Measurements from ENCODE around the gene KLHL13. TPM values are rescaled to one million over a fixed set of nuclear protein-coding genes. Genes with fewer than 3 reads are reported as not detected.

The KLHL13 gene
- total RNA-seq, 6 experiments from 2014 or later: 1.2 to 3.2 (median 1.8) TPM

DNA sequence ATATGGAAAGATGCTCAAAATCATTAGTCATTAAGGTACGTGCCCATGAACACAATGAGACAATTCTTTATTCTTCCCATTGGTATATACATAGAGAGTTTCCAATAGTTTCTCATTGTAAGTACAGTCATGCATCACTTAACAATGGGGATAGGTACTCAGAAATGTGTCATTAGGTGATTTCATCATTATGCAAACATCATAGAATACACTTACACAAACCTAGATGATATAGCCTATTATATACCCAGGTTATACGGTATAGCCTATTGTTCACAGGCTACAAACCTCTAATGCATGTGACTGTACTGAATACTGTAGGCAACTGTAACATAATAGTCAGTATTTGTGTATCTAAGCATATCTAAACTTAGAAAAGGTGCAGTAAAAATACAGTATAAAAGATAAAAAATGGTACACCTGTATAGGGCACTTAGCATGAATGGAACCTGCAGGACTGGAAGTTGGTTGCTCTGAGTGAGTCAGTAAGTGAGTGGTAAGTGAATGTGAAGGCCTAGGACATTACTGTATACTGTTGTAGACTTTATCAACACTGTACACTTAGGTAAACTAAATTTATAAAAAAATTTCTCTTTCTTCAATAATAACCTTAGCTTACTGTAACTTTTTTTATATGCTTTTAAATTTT is 49.6 kb downstream of the KLHL13 start:
- intact Hi-C loops (cut with DNase I): no loop called here
- H3K27me3 ChIP-seq: no peaks in the 10 kb centered on the region
- no peaks in the 10 kb centered on the region for H3K4me1 ChIP-seq
- no peak for DNase-seq
- WGBS (ENCODE audit: insufficient coverage, low coverage, low lambda C conversion rate, missing lambda C conversion rate): 78% methylated on average over 2 of the region's 2 CpGs
- H3K27ac ChIP-seq: no peak overlapping the region
- no peak for ATAC-seq
- H3K9me3 ChIP-seq: no peaks in the 10 kb centered on the region
- H3K36me3 ChIP-seq: no peaks in the 10 kb centered on the region
- H3K4me3 ChIP-seq: no peak overlapping the region
- TF ChIP-seq, protein P1, sequence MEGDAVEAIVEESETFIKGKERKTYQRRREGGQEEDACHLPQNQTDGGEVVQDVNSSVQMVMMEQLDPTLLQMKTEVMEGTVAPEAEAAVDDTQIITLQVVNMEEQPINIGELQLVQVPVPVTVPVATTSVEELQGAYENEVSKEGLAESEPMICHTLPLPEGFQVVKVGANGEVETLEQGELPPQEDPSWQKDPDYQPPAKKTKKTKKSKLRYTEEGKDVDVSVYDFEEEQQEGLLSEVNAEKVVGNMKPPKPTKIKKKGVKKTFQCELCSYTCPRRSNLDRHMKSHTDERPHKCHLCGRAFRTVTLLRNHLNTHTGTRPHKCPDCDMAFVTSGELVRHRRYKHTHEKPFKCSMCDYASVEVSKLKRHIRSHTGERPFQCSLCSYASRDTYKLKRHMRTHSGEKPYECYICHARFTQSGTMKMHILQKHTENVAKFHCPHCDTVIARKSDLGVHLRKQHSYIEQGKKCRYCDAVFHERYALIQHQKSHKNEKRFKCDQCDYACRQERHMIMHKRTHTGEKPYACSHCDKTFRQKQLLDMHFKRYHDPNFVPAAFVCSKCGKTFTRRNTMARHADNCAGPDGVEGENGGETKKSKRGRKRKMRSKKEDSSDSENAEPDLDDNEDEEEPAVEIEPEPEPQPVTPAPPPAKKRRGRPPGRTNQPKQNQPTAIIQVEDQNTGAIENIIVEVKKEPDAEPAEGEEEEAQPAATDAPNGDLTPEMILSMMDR (IDR thresholded peaks at IDR 0.05): no peak
- no peak for TF ChIP-seq POLR2A (IDR thresholded peaks at IDR 0.05)

DNA sequence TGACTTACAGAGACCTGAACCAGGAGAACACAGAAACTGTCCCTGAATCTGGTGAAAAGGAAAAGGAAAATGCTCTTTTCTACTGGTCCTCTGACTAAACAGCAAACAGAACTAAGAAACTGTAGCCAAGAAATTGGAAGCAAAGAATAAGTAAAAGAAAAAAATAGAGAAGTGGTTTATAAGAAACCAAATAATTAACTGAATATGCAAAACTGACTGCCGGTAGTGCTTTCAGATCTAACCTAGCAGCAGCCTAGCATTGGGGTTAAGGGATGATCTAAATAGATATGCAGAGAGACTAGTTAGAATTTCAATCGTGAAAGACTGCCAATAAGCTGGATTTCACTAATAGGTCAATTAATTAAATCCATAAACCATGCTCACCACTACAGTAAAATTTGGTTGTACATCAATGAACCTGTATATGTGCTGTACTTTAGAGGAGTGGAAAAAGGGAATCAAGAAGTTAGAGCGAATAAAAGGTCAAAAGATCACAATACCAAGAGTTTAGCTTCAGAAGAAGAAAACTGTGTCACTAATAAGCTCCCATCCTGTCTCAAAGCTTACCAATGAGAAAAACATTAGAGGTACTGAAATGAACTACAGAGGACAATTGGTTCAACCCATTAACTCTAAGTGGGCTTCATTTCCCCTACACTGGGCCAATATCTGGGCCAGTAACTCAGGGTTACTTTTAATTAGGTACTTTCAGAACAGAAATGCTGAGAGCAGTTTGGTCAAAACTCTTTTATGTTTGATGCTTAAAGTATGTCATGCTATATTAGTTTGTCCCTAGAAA is 53.6 kb downstream of the KLHL13 start:
- no peak for TF ChIP-seq POLR2A (IDR thresholded peaks at IDR 0.05)
- TF ChIP-seq, protein P1 (IDR thresholded peaks at IDR 0.05): no peak

DNA sequence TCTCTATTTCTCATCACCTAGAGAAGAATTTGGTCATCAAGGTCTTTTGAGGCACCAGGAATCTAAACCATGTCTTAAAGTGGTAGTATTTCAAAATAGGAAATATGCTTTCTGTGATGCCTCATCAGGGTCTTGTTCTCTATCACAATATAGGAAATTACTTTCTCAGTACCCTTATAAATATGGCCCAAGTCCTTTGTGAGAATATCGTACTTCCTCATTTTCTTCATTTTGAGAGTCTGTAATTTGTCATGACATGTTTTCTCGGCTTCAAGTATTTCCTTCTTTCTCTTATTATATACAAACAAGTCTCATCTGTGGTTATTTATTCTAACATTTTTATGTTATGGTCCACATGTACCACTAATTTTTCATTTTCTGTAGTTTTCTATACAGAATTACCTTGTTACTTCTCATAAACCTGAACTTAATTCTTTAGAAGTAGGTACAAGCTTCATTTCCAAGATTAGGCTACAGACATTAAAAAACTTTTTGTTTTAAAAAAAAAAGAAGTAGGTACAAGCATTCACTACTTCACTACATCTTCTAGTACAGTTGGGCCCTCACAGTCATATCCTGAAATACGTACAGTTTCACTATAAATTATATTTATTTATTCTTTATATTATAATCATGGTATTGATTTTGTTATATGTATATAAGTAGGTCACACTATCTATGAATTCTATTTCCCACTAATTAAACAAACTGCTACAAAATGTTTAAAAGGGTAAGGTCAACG is 54.4 kb downstream of the KLHL13 start:
- H3K9me3 ChIP-seq: no peaks in the 10 kb centered on the region
- DNase-seq (no peak), ATAC-seq (no peak)
- no peak for TF ChIP-seq POLR2A (IDR thresholded peaks at IDR 0.05)
- TF ChIP-seq, protein P1 (IDR thresholded peaks at IDR 0.05): no peak
- H3K4me1 ChIP-seq: no peaks in the 10 kb centered on the region
- no peak overlapping the region for H3K4me3 ChIP-seq
- H3K27me3 ChIP-seq: no peaks in the 10 kb centered on the region
- no peaks in the 10 kb centered on the region for H3K36me3 ChIP-seq
- intact Hi-C loops (cut with DNase I): no loop called here
- 45% methylated on average over 4 of the region's 4 CpGs for WGBS (ENCODE audit: insufficient coverage, low coverage, low lambda C conversion rate, missing lambda C conversion rate)
- no peak overlapping the region for H3K27ac ChIP-seq

More for the DNA sequence above, 53.6 kb downstream of the KLHL13 start:
- intact Hi-C loops (cut with DNase I): no loop called here
- DNase-seq (no peak), ATAC-seq (no peak)
- Histone ChIP-seq H3K4me3 (no peak overlapping the region), H3K4me1 (no peaks in the 10 kb centered on the region), H3K9me3 (no peaks in the 10 kb centered on the region), H3K36me3 (no peaks in the 10 kb centered on the region), H3K27ac (no peak overlapping the region), H3K27me3 (no peaks in the 10 kb centered on the region)
- 39% methylated on average over 3 of the region's 3 CpGs for WGBS (ENCODE audit: insufficient coverage, low coverage, low lambda C conversion rate, missing lambda C conversion rate)

DNA sequence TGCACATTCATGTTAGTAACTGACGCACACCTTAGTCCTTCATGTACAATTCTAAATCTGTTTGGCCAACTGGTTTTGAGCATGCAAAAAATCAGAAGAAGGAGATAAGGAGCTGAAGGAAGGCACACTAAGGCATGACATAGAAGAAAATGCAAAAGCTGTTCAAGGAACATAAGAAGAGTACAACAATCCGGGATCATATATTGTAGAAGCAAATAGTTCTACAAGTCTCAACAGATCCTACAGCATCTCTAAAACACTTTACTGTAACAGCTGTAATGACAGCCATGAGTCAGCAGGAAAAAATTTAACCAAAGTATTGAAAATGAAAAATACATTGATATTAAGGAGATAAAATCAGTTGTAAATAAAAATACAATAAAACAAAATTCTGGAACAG is 57.7 kb downstream of the KLHL13 start:
- Histone ChIP-seq H3K4me1 (no peaks in the 10 kb centered on the region), H3K27ac (no peak overlapping the region), H3K27me3 (no peaks in the 10 kb centered on the region), H3K36me3 (no peaks in the 10 kb centered on the region), H3K9me3 (no peaks in the 10 kb centered on the region), H3K4me3 (no peak overlapping the region)
- intact Hi-C loops (cut with DNase I): no loop called here
- TF ChIP-seq, protein P1 (IDR thresholded peaks at IDR 0.05): no peak
- TF ChIP-seq POLR2A (IDR thresholded peaks at IDR 0.05): no peak
- ATAC-seq (no peak), DNase-seq (no peak)
- WGBS (ENCODE audit: insufficient coverage, low coverage, low lambda C conversion rate, missing lambda C conversion rate): 95% methylated on average over 2 of the region's 2 CpGs

Measured in right lobe of liver (tissue), 6 donors.